Measurements from ENCODE around the gene TOP3B.
"Not testable (repeated sequence)": the region's sequence is repeated elsewhere in the genome, so short reads cannot be mapped to it uniquely, and the experiment has no call there.

Gene TOP3B

DNA sequence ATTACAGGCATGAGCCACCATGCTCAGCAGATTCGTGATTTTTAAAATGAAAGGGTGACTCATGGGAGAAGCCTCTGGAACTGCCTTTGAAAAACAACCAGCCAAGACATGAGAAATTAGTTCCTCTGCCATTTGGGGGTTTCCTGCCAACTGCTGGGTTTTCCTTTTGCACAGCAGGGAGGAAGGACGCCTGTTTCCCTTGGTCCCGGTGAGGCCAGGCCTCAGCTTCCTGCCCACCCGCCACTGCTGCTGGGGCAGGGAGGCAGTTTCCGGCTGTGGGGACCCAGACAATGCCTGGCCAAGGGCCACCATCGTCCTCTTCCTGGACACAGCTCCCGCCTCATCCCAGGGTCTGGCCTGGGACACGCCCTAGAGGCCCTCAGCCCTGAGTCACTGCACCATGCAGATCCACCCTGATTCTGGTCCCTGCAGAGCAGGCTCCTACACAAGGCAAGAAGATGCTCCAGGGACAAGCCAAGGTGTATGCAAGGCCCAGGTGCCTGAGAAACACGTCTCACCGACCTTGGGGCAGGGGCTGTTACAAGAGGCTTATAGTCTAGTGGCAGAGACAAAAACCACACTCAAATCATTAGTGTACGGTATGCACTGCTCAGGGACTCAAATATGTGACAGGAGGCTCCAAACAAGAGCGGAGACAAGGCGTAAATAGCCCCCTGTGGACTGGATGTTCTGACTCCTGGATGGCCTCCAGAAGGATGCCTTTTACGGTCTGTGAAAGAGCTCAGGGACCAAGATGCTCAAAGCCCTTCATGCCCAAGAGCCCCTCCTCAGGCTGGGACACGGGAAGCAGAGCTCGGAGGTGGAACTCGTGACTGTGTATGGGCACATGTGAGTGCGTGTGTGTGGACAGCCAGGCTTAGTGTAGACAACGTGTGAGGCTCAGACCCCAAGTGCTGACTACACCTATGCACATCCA, 39.9 kb downstream of the TOP3B start:
- DNase-seq = no peak

GRCh38 chr22:21941921-21942320, 40.7 kb downstream of the TOP3B start:
- DNase-seq = no peak

DNA sequence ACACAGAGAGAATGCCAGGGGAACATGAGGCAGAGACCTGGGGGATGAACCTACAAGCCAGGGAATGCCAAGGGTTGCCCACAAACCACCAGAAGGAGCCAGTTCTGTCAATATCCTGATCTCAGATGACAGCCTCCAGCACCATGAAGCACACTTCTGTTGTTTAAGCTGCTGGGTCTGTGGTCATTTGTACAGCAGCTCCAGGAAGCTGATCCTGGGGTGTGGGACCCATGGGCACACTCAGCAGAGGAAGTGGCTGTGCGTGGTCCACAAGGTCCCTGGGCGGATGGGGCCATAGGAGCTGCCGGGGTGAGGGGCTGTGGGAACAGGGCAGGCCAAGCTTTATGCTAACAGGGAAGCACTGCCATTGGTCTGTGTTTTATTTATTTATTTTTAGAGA, 42.1 kb downstream of the TOP3B start:
- DNase-seq = no peak

GRCh38 chr22:21939935-21940334, 42.7 kb downstream of the TOP3B start:
- not testable (repeated sequence) for DNase-seq

- DNase-seq = no peak
Observed at GRCh38 chr22:21939461-21939913, 43.1 kb downstream of the TOP3B start.

DNA sequence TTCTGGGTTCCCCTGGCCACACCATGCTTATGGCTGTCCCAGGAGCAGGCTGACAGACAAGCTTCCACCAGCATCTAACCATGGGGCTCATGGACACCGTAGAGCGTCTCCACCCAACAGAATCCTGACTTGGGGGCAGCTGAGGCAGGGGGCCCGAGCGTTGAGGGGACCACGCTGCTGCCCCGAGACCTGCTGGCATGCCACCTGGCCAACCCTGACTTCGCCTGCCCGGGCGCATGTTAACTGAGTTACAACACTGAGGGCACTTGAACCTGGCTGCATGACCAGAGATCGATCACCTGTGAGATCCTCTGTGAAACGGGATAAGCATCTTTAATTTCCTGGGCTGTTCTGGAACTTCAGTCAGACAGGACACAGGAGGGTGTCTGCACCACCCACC, 43.7 kb downstream of the TOP3B start:
- no peak for DNase-seq

GRCh38 chr22:21938071-21938822, 44.3 kb downstream of the TOP3B start:
- DNase-seq = peak; percentile 75

- DNase-seq = no peak
Observed at GRCh38 chr22:21937821-21938070, 44.8 kb downstream of the TOP3B start.

DNA sequence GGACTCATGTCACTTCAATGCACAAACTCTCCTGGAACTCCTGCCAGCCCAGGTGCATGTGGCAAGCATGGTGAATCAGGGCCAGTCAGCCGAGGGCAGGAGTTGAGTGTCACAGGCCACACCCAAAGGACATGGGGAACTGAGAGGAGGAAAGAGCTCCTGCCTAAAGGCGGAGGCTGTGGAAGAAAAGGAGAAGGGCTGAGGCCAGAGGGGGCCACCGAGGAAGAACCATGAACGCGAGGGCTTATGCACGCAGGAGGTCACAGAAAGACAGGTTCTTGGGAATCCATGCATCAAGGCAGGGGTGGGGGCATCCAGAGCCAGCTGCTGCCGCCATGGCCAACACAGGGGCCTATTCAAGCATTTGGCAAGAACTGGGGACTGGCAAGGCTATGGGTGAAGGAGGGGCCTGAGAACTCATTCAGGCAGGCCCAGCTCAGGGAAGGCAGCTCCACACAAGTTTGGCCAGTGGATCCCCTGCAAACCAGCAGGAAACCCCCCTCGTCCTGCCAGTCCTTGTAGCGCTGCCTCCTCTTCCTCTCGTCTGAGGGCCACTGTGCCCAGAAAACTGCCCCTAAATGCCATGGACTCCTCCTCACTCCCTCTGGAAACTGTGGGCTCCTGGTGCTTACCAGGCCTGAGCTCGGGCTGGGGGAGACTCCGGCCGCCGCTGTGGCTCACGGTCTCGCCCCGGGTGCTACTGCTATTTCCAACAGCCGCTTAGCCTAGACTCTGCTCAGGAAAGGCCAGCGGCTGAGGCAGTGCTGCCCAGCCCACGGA, 45.4 kb downstream of the TOP3B start:
- DNase-seq = no peak

- DNase-seq = no peak
Observed at GRCh38 chr22:21936151-21936775, 46.3 kb downstream of the TOP3B start.

DNA sequence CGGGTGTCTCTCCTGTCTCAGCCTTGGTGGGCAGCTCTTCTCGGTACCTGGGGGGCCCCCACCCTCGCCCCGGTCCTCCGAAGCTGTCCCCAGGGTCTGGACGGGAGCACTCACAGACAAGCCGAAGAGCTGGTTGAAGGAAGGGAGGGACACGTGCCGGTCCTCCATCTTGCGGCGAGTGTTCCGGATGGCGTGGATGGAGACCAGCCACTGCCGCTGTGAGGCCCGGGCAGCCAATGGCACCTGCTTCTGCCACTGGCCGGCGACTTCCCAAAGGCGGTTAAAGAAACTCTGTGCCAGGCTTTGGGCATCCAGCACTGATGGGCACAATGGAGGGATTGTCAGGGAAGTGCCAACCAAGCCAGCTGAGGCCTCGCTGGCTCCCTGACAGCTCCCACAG, 48.7 kb downstream of the TOP3B start:
- DNase-seq = no peak

GRCh38 chr22:21933413-21933812, 49.2 kb downstream of the TOP3B start:
- no peak for DNase-seq

GRCh38 chr22:21932347-21932746, 50.2 kb downstream of the TOP3B start:
- no peak for DNase-seq

DNA sequence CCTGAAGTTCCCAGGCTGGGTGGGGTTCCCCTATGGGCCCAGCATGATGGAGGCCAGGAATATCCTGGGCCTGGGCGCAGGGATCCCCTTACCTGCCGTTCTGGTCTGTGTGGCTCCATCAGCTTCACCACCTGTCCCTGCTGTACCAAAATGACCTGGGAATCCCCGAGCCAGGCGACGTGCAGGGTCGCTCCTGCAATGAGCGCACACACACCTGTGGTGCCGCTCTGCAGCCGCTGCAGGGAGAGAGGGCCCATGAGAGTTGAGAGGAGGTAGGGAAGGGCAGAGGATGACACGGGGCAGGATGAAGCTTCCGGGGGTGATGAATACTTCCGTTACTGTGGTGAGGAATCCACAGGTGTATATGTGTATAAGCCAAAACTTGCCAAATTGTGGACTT, 51.5 kb downstream of the TOP3B start:
- DNase-seq = no peak

DNA sequence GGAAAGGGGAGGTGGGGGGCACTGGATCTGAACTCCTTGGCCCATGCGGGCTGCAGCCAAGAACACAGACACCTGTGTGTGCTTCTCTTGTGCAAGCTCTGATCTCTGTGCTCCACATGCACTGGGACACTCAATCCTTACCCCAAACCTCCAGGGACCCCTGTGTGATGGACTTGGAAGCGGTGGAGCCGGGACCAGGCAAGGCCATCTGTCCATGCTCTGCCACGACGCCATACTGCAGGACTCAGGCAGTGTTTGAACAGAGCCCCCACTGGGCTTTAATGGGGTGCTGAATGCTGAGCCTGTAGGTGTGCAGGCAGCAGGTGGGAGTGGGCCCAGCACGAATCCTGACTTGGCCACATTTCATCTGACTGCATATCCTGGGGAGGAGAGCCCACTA, 53.3 kb downstream of the TOP3B start:
- DNase-seq = no peak

DNA sequence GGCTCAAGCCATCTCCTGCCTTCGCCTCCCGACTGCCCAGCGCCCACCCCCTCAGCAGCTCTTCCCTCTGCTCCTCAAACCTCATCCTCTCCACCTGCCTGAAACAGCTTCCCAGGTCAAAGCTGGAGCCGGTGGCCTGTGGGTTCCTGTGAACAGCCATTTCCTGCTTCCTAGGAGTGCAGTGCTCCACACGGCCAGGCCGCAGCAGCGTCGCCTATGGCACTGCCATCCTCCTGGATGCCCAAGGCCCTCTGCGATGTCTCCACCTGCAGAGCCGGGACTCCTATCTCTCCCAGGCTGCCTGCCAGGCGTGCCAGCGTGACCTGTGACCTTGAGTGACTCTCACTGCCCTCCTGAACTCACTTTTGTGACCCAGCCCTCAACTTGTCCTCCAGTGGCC, 54.5 kb downstream of the TOP3B start:
- no peak for DNase-seq

GRCh38 chr22:21927174-21927823, 55.3 kb downstream of the TOP3B start:
- DNase-seq = no peak

GRCh38 chr22:21926728-21927127, 55.9 kb downstream of the TOP3B start:
- DNase-seq = no peak

DNA sequence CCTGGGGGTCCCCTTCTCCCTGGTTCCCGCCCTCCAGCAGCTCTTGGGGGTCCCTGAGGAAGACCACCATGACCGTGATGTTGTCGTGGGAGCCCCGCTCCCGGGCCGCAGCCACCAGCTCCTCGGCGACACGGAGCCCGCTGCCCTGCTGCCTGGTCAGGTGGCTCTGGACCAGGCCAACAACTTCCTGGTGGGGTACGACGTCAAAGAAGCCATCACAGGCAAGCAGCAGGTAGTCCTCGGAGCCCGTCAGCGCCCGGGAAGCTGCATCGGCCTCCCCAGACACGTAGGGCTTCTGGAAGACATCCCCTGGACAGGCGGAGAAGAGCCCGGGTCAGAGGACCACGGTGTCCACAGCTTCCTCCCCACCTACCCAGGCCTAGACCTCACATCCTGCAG, 59.4 kb downstream of the TOP3B start:
- no peak for DNase-seq

- no peak for DNase-seq
Observed at GRCh38 chr22:21922370-21923162, 60.0 kb downstream of the TOP3B start.

GRCh38 chr22:21921729-21922128, 60.9 kb downstream of the TOP3B start:
- DNase-seq = no peak

Data from NK-92 treated with Interleukin-12 subunit alpha and Interleukin-12 subunit beta, amount 100 ng/mL, for 24 hours (cell line).